ENCODE data around the gene LRRC63. TPM values are rescaled to one million over a fixed set of nuclear protein-coding genes. Genes with fewer than 3 reads are reported as not detected.

The LRRC63 gene
- polyA plus RNA-seq, 1 of the 3 experiments (the other 2 are of a cell fraction) = 0.03 TPM

DNA sequence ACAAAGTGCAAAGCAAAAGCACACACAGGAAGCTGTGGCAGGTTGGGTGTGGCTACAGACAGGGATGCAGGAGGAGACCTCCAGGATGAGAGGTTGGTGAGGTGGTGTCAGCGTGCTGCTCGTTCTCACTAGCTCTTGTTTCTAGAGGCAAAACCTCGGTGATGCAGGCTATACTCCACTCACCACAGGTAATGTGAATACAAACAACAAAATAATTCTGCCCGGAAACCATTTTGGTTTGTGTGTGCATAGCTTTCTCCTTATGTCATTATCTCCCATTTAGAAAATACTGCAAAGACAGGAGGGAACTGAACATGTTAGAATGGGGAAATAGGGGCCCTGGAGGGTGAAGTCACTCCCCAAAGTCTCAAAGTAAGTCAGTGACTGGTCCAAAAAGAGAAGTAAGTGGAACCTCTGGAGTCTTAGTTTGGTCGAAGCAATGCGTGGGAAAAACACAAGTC is 39.2 kb upstream of the LRRC63 start:
- Histone ChIP-seq H2AFZ (ENCODE audit: low read depth) (no peak overlapping the region), H3K79me2 (ENCODE audit: insufficient read depth) (no peaks in the 10 kb centered on the region), H3K4me1 (ENCODE audit: control insufficient read depth in 1 of 2, insufficient read depth in 2 of 2, low read depth in 1 of 2, low read length in 1 of 2) (peaks cover 0 to 5% of the 10 kb centered on the region in 2 experiments; a peak in 2 of 4 replicates), H3K27me3 (ENCODE audit: insufficient read depth) (no peaks in the 10 kb centered on the region), H3K9me3 (no peaks in the 10 kb centered on the region), H3K9me2 (no peaks in the 10 kb centered on the region), H3K4me3 (ENCODE audit: low read depth in 2 of 2, low read length in 1 of 2) (no peak overlapping the region), H3K4me2 (no peak overlapping the region), H3K9ac (no peak overlapping the region), H3K36me3 (replicated peaks in 1 of 2; ENCODE audit: control insufficient read depth in 1 of 2, insufficient read depth in 2 of 2, low read length in 1 of 2) (no peaks in the 10 kb centered on the region), H3F3A (replicated peaks; ENCODE audit: insufficient read depth) (no peaks in the 10 kb centered on the region), H4K20me1 (ENCODE audit: insufficient read depth) (no peaks in the 10 kb centered on the region), H3K27ac (ENCODE audit: low read depth in 2 of 2, low read length in 1 of 2) (no peak overlapping the region)
- POLR2A ChIA-PET = no interaction called here
- WGBS (ENCODE audit: low lambda C conversion rate) = 76% methylated on average over 6 of the region's 6 CpGs
- DNase-seq = no peak
- CTCF ChIA-PET = interaction anchor here (0.6 to 4.8 kb wide), 3 partner anchors 13 to 1225 kb away, joined by 3 to 29 read pairs (median 3); no protein-coding TSS in a partner anchor
- TF ChIP-seq REST (IDR thresholded peaks at IDR 0.05; ENCODE audit: low read depth, low read length) (no peak), PBX3 (IDR thresholded peaks at IDR 0.05) (no peak), MEF2A (IDR thresholded peaks at IDR 0.05; ENCODE audit: borderline replicate concordance, low read depth) (no peak), SMC3 (IDR thresholded peaks at IDR 0.05; ENCODE audit: low read depth, low read length) (no peak), FOSL2 (IDR thresholded peaks at IDR 0.05; ENCODE audit: borderline replicate concordance, low read depth) (no peak), SIN3A (IDR thresholded peaks at IDR 0.05; ENCODE audit: borderline replicate concordance, low read depth, low read length) (no peak), NFIC (IDR thresholded peaks at IDR 0.05; ENCODE audit: borderline replicate concordance) (no peak), CTCF (IDR thresholded peaks at IDR 0.05) (no peak), ELF1 (IDR thresholded peaks at IDR 0.05) (no peak), MXI1 (IDR thresholded peaks at IDR 0.05; ENCODE audit: low read depth, low read length) (no peak), TEAD4 (IDR thresholded peaks at IDR 0.05; ENCODE audit: borderline replicate concordance, insufficient read depth) (no peak), NRF1 (IDR thresholded peaks at IDR 0.05; ENCODE audit: low read depth, low read length) (no peak)
- TF ChIP-seq, protein P1, sequence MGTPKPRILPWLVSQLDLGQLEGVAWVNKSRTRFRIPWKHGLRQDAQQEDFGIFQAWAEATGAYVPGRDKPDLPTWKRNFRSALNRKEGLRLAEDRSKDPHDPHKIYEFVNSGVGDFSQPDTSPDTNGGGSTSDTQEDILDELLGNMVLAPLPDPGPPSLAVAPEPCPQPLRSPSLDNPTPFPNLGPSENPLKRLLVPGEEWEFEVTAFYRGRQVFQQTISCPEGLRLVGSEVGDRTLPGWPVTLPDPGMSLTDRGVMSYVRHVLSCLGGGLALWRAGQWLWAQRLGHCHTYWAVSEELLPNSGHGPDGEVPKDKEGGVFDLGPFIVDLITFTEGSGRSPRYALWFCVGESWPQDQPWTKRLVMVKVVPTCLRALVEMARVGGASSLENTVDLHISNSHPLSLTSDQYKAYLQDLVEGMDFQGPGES (IDR thresholded peaks at IDR 0.05; ENCODE audit: low read depth, low read length) = no peak
- TF ChIP-seq, protein P2, sequence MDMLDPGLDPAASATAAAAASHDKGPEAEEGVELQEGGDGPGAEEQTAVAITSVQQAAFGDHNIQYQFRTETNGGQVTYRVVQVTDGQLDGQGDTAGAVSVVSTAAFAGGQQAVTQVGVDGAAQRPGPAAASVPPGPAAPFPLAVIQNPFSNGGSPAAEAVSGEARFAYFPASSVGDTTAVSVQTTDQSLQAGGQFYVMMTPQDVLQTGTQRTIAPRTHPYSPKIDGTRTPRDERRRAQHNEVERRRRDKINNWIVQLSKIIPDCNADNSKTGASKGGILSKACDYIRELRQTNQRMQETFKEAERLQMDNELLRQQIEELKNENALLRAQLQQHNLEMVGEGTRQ (IDR thresholded peaks at IDR 0.05; ENCODE audit: borderline replicate concordance, low read depth, low read length) = no peak
